ENCODE data around the gene AMH. TPM values are rescaled to one million over a fixed set of nuclear protein-coding genes. Genes with fewer than 3 reads are reported as not detected.

Gene AMH
- total RNA-seq, 1 experiment from 2014 or later, result 21.9 TPM

- Histone ChIP-seq H3K27ac (ENCODE audit: low read length) (0 out of 2 replicates have a peak overlapping the region, but pooled peaks have one; percentile 23), H3K9me3 (ENCODE audit: control insufficient read depth, insufficient read depth, low read depth, low read length) (no peaks in the 10 kb centered on the region), H3K4me1 (ENCODE audit: control insufficient read depth, insufficient read depth, low read length) (peaks cover 7% of the 10 kb centered on the region), H3K4me3 (ENCODE audit: low read depth in 2 of 2, low read length in 2 of 2) (no peak overlapping the region), H3K27me3 (ENCODE audit: control insufficient read depth, insufficient read depth, low read length) (no peaks in the 10 kb centered on the region), H3K36me3 (ENCODE audit: control insufficient read depth, insufficient read depth, low read length) (no peaks in the 10 kb centered on the region)
- ChIA-PET POLR2A (no interaction called here), CTCF (no interaction called here)
- ATAC-seq (peak; percentile 13), DNase-seq (ENCODE audit: low read depth, low spot score) (no peak)
- in situ Hi-C loops (cut with HindIII; ENCODE audit: low pct_unique_long_range_greater_than_20kb, low sequenced_read_pairs) (no loop called here), intact Hi-C loops (cut with micrococcal nuclease; ENCODE audit: unreplicated experiment) (no loop called here)
- no TSS peak for BruUV-seq (replicated peaks)
- TF ChIP-seq TCF7L2 (IDR thresholded peaks at IDR 0.05; ENCODE audit: low read depth, low read length), result no peak
- no peak for TF ChIP-seq POLR2AphosphoS5 (IDR thresholded peaks at IDR 0.05; ENCODE audit: low read depth, low read length)
Observed at GRCh38 chr19:2247433-2248101, 1.6 kb upstream of the AMH start.

DNA sequence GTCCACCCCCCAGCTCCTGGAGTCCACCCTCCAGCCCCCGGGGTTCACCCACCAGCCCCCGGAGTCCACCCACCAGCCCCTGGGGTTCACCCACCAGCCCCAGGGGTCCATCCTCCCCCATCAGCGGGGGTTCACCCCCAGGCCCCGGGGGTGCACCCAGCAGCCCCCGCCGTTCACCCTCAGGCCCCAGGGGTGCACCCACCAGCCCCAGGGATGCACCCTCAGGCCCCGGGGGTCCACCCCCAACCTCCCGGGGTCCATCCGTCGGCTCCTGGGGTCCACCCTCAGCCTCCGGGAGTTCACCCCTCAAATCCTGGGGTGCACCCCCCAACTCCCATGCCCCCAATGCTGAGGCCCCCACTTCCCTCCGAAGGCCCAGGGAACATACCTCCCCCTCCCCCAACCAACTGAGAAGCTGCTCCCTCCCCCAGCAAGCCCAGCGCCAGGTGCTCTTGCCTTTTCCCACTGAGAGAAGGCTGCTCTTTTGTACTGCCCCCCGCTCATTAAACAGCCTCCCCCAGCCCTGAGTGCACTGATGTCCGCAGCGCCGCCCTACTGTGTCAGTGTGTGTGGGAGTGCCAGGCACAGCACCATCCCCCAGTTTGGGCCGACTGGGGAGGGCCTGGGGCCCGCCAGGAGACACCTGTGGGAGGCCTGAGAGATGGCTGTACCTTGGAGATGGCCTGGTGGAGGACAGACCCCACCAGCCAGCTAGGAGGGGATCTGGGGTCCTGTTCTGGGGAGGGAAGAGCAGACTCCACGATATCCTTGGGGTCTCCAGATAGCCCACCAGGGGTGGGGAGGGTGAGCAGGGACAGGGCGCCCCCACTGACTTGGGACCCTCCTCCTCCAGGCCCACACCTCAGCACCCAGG, 750 bp upstream of the AMH start:
- H3K27me3 ChIP-seq (ENCODE audit: control insufficient read depth, insufficient read depth, low read length), result no peaks in the 10 kb centered on the region
- TF ChIP-seq REST (IDR thresholded peaks at IDR 0.05; ENCODE audit: insufficient read depth in 1 of 2, low read depth in 2 of 2, low read length in 1 of 2), result no peak
- TF ChIP-seq POLR2AphosphoS5 (IDR thresholded peaks at IDR 0.05; ENCODE audit: low read depth, low read length), result no peak
- TF ChIP-seq, protein P1, sequence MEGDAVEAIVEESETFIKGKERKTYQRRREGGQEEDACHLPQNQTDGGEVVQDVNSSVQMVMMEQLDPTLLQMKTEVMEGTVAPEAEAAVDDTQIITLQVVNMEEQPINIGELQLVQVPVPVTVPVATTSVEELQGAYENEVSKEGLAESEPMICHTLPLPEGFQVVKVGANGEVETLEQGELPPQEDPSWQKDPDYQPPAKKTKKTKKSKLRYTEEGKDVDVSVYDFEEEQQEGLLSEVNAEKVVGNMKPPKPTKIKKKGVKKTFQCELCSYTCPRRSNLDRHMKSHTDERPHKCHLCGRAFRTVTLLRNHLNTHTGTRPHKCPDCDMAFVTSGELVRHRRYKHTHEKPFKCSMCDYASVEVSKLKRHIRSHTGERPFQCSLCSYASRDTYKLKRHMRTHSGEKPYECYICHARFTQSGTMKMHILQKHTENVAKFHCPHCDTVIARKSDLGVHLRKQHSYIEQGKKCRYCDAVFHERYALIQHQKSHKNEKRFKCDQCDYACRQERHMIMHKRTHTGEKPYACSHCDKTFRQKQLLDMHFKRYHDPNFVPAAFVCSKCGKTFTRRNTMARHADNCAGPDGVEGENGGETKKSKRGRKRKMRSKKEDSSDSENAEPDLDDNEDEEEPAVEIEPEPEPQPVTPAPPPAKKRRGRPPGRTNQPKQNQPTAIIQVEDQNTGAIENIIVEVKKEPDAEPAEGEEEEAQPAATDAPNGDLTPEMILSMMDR (IDR thresholded peaks at IDR 0.05), result no peak
- no peak for TF ChIP-seq SIN3A (IDR thresholded peaks at IDR 0.05; ENCODE audit: borderline replicate concordance, insufficient read depth, low read depth, low read length)
- no peak for TF ChIP-seq TCF7L2 (IDR thresholded peaks at IDR 0.05; ENCODE audit: low read depth, low read length)
- H3K9me3 ChIP-seq (ENCODE audit: control insufficient read depth, insufficient read depth, low read depth, low read length), result no peaks in the 10 kb centered on the region
- POLR2A ChIA-PET, result no interaction called here
- peaks cover 7% of the 10 kb centered on the region for H3K4me1 ChIP-seq (ENCODE audit: control insufficient read depth, insufficient read depth, low read length)
- no peak for DNase-seq (ENCODE audit: low read depth, low spot score)
- H3K36me3 ChIP-seq (ENCODE audit: control insufficient read depth, insufficient read depth, low read length), result no peaks in the 10 kb centered on the region
- CTCF ChIA-PET, result no interaction called here
- in situ Hi-C loops (cut with HindIII; ENCODE audit: low pct_unique_long_range_greater_than_20kb, low sequenced_read_pairs) (no loop called here), intact Hi-C loops (cut with micrococcal nuclease; ENCODE audit: unreplicated experiment) (no loop called here)
- no peak overlapping the region for H3K27ac ChIP-seq (ENCODE audit: low read length)
- H3K4me3 ChIP-seq (ENCODE audit: low read depth in 2 of 2, low read length in 2 of 2), result no peak overlapping the region
- ATAC-seq, result no peak
- BruUV-seq (replicated peaks), result TSS peak; percentile 61
